GM12891 (cell line): ENCODE measurements around the gene PDE10A.
"Not testable (repeated sequence)": the region's sequence is repeated elsewhere in the genome, so short reads cannot be mapped to it uniquely, and the experiment has no call there.

Experiments
- PAX5 ChIP-seq: IDR thresholded peaks from 2 replicates; pipeline ENCODE4 v1.6.1; 2011; ENCODE audit warnings: low read length, moderate library complexity, mild to moderate bottlenecking; ENCODE audit not compliant: insufficient read depth, severe bottlenecking
- POLR2A ChIP-seq: IDR thresholded peaks from 2 replicates; pipeline ENCODE4 v1.6.1; 2011; ENCODE audit warnings: low read depth, low read length, control low read depth
- POLR2AphosphoS5 ChIP-seq: IDR thresholded peaks from 2 replicates; pipeline ENCODE4 v1.6.1; 2011; ENCODE audit warnings: low read depth, low read length, control low read depth
- POU2F2 ChIP-seq: IDR thresholded peaks from 2 replicates; pipeline ENCODE4 v1.6.1; 2011; ENCODE audit warnings: low read depth, mild to moderate bottlenecking, control low read depth, low read length, moderate library complexity
- SPI1 ChIP-seq: IDR thresholded peaks from 2 replicates; pipeline ENCODE4 v1.6.1; 2011; ENCODE audit warnings: low read depth, low read length, control low read depth
- TAF1 ChIP-seq: IDR thresholded peaks from 2 replicates; pipeline ENCODE4 v1.6.1; 2011; ENCODE audit warnings: low read depth, low read length, control low read depth

- TF ChIP-seq POLR2A, PAX5, TAF1, POLR2AphosphoS5, POU2F2, SPI1: not testable (repeated sequence)
Observed at GRCh38 chr6:165558097-165558496, 104.9 kb downstream of the PDE10A start.
